GM08714 (cell line): ENCODE measurements around the gene ADGRB3.
"Not testable (repeated sequence)": the region's sequence is repeated elsewhere in the genome, so short reads cannot be mapped to it uniquely, and the experiment has no call there.

ENCODE experiments used
- H3K4me3 ChIP-seq: fragments of 200-500 bp; sonication (Bioruptor generic); 2 replicates; pipeline ENCODE4 v1.5.1; 2014; ENCODE audit warnings: mild to moderate bottlenecking, low read length, inconsistent platforms
- ZNF274 ChIP-seq: IDR thresholded peaks from 2 replicates; pipeline ENCODE4 v1.6.1; 2012; ENCODE audit warnings: mild to moderate bottlenecking, low read depth, low read length

Gene ADGRB3

GRCh38 chr6:68729377-68729903 lies 94.4 kb downstream of the ADGRB3 start:
- TF ChIP-seq ZNF274: no peak
- no peak overlapping the region for H3K4me3 ChIP-seq

GRCh38 chr6:68730291-68731054 lies 95.4 kb downstream of the ADGRB3 start:
- TF ChIP-seq ZNF274: no peak
- no peak overlapping the region for H3K4me3 ChIP-seq

GRCh38 chr6:68732423-68732822 lies 97.3 kb downstream of the ADGRB3 start:
- TF ChIP-seq ZNF274: no peak
- no peak overlapping the region for H3K4me3 ChIP-seq

GRCh38 chr6:68735866-68736265 lies 100.8 kb downstream of the ADGRB3 start:
- H3K4me3 ChIP-seq: no peak overlapping the region
- no peak for TF ChIP-seq ZNF274

- no peak overlapping the region for H3K4me3 ChIP-seq
- TF ChIP-seq ZNF274: no peak
Observed at GRCh38 chr6:68737061-68737460, 102.0 kb downstream of the ADGRB3 start.

GRCh38 chr6:68738039-68738438 lies 103.0 kb downstream of the ADGRB3 start:
- TF ChIP-seq ZNF274: no peak
- no peak overlapping the region for H3K4me3 ChIP-seq

GRCh38 chr6:68740828-68741500 lies 105.9 kb downstream of the ADGRB3 start:
- TF ChIP-seq ZNF274: no peak
- H3K4me3 ChIP-seq: no peak overlapping the region

- no peak overlapping the region for H3K4me3 ChIP-seq
- no peak for TF ChIP-seq ZNF274
Observed at GRCh38 chr6:68741501-68742386, 106.7 kb downstream of the ADGRB3 start.

- TF ChIP-seq ZNF274: no peak
- no peak overlapping the region for H3K4me3 ChIP-seq
Observed at GRCh38 chr6:68743099-68743498, 108.0 kb downstream of the ADGRB3 start.

GRCh38 chr6:68744376-68744775 lies 109.3 kb downstream of the ADGRB3 start:
- not testable (repeated sequence) for H3K4me3 ChIP-seq

- TF ChIP-seq ZNF274: no peak
- H3K4me3 ChIP-seq: no peak overlapping the region
Observed at GRCh38 chr6:68746376-68746775, 111.3 kb downstream of the ADGRB3 start.

- H3K4me3 ChIP-seq: no peak overlapping the region
- TF ChIP-seq ZNF274: no peak
Observed at GRCh38 chr6:68747110-68747790, 112.2 kb downstream of the ADGRB3 start.

- H3K4me3 ChIP-seq: not testable (repeated sequence)
Observed at GRCh38 chr6:68747832-68748231, 112.8 kb downstream of the ADGRB3 start.

- no peak overlapping the region for H3K4me3 ChIP-seq
- no peak for TF ChIP-seq ZNF274
Observed at GRCh38 chr6:68754681-68755213, 119.7 kb downstream of the ADGRB3 start.
